ENCODE data around the gene BET1. TPM values are rescaled to one million over a fixed set of nuclear protein-coding genes. Genes with fewer than 3 reads are reported as not detected.

Gene BET1
- 33.8 and 38.3 TPM in 2 replicates for total RNA-seq

GRCh38 chr7:94004024-94004951 lies at the start of gene BET1:
TSS of gene BET1 (minus strand) at chr7:94004355. CDS start at chr7:94004216, 139 bp downstream.

Other genes with a start within 250 kb of the BET1 start
- 1.7 and 5.8 TPM in 2 replicates for gene TFPI2, start 113.6 kb downstream of the BET1 start, total RNA-seq
- not detected in 2 replicates for gene GNGT1, start 97.8 kb downstream of the BET1 start, total RNA-seq
- gene GNG11, start 82.6 kb downstream of the BET1 start, total RNA-seq: under 0.01 and 0.07 TPM in 2 replicates